GM18870 (cell line): ENCODE measurements around the gene PXYLP1.

Experiments used
- ATAC-seq: cut with Tn5 transposase; IDR thresholded peaks from one replicate; pipeline ENCODE4 v1.9.1; 2021; ENCODE audit warnings: moderate library complexity; ENCODE audit not compliant: unreplicated experiment

The PXYLP1 gene

GRCh38 chr3:141228395-141228794 lies 3.2 kb upstream of the PXYLP1 start:
- ATAC-seq = no peak

GRCh38 chr3:141229132-141229531 lies 2.5 kb upstream of the PXYLP1 start:
- no peak for ATAC-seq

- no peak for ATAC-seq
These were observed 1.3 kb upstream of the PXYLP1 start for GRCh38 chr3:141230293-141230692.

- ATAC-seq = no peak
These were observed 563 bp downstream of the PXYLP1 start for GRCh38 chr3:141231952-141232823.

- ATAC-seq = no peak
These were observed 2.0 kb downstream of the PXYLP1 start for GRCh38 chr3:141233457-141234161.

- ATAC-seq = no peak
These were observed 2.7 kb downstream of the PXYLP1 start for GRCh38 chr3:141234283-141234682.

GRCh38 chr3:141235661-141236171 lies 4.1 kb downstream of the PXYLP1 start:
- no peak for ATAC-seq

- ATAC-seq = no peak
These were observed 4.7 kb downstream of the PXYLP1 start for GRCh38 chr3:141236361-141236760.

GRCh38 chr3:141237701-141238521 lies 6.3 kb downstream of the PXYLP1 start:
- no peak for ATAC-seq

- ATAC-seq = no peak
These were observed 8.1 kb downstream of the PXYLP1 start for GRCh38 chr3:141239511-141240281.

GRCh38 chr3:141240286-141240685 lies 8.7 kb downstream of the PXYLP1 start:
- no peak for ATAC-seq

- ATAC-seq = no peak
These were observed 9.3 kb downstream of the PXYLP1 start for GRCh38 chr3:141240687-141241615.

- no peak for ATAC-seq
These were observed 10.2 kb downstream of the PXYLP1 start for GRCh38 chr3:141241616-141242376.

- ATAC-seq = no peak
These were observed 10.9 kb downstream of the PXYLP1 start for GRCh38 chr3:141242377-141243092.

- ATAC-seq = no peak
These were observed 11.7 kb downstream of the PXYLP1 start for GRCh38 chr3:141243271-141243707.

- no peak for ATAC-seq
These were observed 14.8 kb downstream of the PXYLP1 start for GRCh38 chr3:141246224-141246957.

- no peak for ATAC-seq
These were observed 15.3 kb downstream of the PXYLP1 start for GRCh38 chr3:141246958-141247301.
